ENCODE measurements around the gene TFB1M. TPM values are rescaled to one million over a fixed set of nuclear protein-coding genes. Genes with fewer than 3 reads are reported as not detected.

The TFB1M gene
- total RNA-seq, 2 donors from 2014 or later, result 10.7 to 14.1 TPM

GRCh38 chr6:155290491-155290890, 23.8 kb downstream of the TFB1M start:
- Histone ChIP-seq H3K4me3 (no peak overlapping the region), H3K27ac (no peak overlapping the region), H3K36me3 (no peaks in the 10 kb centered on the region), H3K27me3 (replicated peaks; ENCODE audit: insufficient read depth) (no peaks in the 10 kb centered on the region), H3K9me3 (no peaks in the 10 kb centered on the region), H3K4me1 (replicated peaks) (no peaks in the 10 kb centered on the region)
- 97% methylated on average over 5 of the region's 5 CpGs for WGBS
- intact Hi-C loops (cut with DNase I), result no loop called here
- TF ChIP-seq CTCF (IDR thresholded peaks at IDR 0.05) (no peak), POLR2A (IDR thresholded peaks at IDR 0.05) (no peak), POLR2AphosphoS5 (IDR thresholded peaks at IDR 0.05) (no peak)
- DNase-seq (ENCODE audit: low spot score), result no peak

DNA sequence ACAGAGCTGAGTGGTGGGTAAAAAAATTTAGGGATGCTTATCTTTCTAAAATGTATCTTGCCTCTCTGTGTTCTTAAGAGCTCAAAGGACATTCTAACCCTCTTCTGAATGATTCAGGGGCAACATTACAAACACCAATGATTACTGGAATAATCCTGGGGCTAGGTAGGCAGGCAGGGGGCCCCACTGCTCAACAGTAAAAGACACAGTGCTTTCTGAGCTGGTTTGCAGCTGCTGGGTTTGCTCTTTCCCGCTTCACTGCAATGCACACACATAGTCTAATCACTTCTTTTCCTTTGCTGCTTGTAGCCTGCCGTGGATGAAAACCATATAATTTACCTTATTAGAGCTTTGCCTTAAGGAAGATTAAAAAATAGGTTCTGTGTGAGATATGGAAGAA, 26.5 kb downstream of the TFB1M start:
- TF ChIP-seq CTCF (IDR thresholded peaks at IDR 0.05), result no peak
- TF ChIP-seq POLR2AphosphoS5 (IDR thresholded peaks at IDR 0.05), result no peak
- no peak for TF ChIP-seq POLR2A (IDR thresholded peaks at IDR 0.05)
- Histone ChIP-seq H3K27ac (no peak overlapping the region), H3K4me1 (replicated peaks) (no peaks in the 10 kb centered on the region), H3K4me3 (no peak overlapping the region), H3K36me3 (no peaks in the 10 kb centered on the region), H3K9me3 (no peaks in the 10 kb centered on the region), H3K27me3 (replicated peaks; ENCODE audit: insufficient read depth) (no peaks in the 10 kb centered on the region)
- DNase-seq (ENCODE audit: low spot score), result no peak
- intact Hi-C loops (cut with DNase I), result no loop called here
- 55% methylated on average over 2 of the region's 2 CpGs for WGBS

DNA sequence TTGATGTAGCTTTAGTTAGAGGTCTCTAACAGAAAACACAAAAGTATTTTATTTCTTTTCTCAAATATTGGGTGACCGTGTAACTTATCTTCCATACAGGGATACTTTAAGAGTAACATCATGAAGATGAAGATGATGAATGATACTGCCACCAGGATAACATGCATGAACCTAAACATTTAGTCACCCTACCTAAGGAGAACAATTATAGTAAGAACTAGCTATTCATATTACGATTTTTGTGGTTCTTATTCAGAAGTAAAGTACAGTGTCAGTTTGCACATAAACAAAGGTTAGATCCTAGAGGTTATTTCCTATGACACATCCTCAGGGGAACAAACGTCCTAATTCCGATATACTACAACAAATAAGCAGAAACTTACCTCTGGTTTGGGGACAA, 29.5 kb downstream of the TFB1M start:
- WGBS, result 86% methylated on average over 4 of the region's 4 CpGs
- intact Hi-C loops (cut with DNase I), result no loop called here
- Histone ChIP-seq H3K9me3 (no peaks in the 10 kb centered on the region), H3K4me1 (replicated peaks) (no peaks in the 10 kb centered on the region), H3K27me3 (replicated peaks; ENCODE audit: insufficient read depth) (no peaks in the 10 kb centered on the region), H3K27ac (no peak overlapping the region), H3K4me3 (no peak overlapping the region), H3K36me3 (no peaks in the 10 kb centered on the region)
- DNase-seq (ENCODE audit: low spot score), result no peak
- TF ChIP-seq POLR2A (IDR thresholded peaks at IDR 0.05), result no peak
- no peak for TF ChIP-seq CTCF (IDR thresholded peaks at IDR 0.05)
- no peak for TF ChIP-seq POLR2AphosphoS5 (IDR thresholded peaks at IDR 0.05)

GRCh38 chr6:155278319-155279049, 35.8 kb downstream of the TFB1M start:
- no peak for DNase-seq (ENCODE audit: low spot score)
- Histone ChIP-seq H3K4me1 (replicated peaks) (no peaks in the 10 kb centered on the region), H3K36me3 (no peaks in the 10 kb centered on the region), H3K27ac (no peak overlapping the region), H3K27me3 (replicated peaks; ENCODE audit: insufficient read depth) (no peaks in the 10 kb centered on the region), H3K9me3 (no peaks in the 10 kb centered on the region), H3K4me3 (no peak overlapping the region)
- WGBS, result 87% methylated on average over 5 of the region's 5 CpGs
- no peak for TF ChIP-seq POLR2A (IDR thresholded peaks at IDR 0.05)
- TF ChIP-seq POLR2AphosphoS5 (IDR thresholded peaks at IDR 0.05), result no peak
- TF ChIP-seq CTCF (IDR thresholded peaks at IDR 0.05), result no peak
- intact Hi-C loops (cut with DNase I), result no loop called here

DNA sequence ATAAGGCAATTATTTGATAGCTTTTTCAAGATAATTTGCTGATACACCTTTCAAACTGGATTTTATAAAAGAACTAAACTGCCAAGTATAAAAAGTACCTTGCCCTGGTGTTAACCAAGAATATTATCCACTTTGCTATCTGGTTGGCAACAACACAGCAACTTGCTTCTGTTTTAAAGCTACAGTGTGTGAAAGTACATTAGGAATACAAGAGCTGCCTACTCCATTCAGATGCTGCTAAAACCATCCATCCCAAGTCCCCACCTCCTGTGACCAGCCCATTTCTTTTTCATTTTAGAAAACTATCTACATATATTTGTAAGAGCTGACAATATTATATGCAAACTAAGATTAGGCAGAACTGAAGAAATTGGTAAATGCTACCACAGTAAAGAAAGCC, 37.6 kb downstream of the TFB1M start:
- Histone ChIP-seq H3K4me1 (replicated peaks) (peaks cover 6% of the 10 kb centered on the region), H3K4me3 (no peak overlapping the region), H3K9me3 (no peaks in the 10 kb centered on the region), H3K36me3 (no peaks in the 10 kb centered on the region), H3K27me3 (replicated peaks; ENCODE audit: insufficient read depth) (no peaks in the 10 kb centered on the region), H3K27ac (no peak overlapping the region)
- TF ChIP-seq POLR2AphosphoS5 (IDR thresholded peaks at IDR 0.05) (no peak), POLR2A (IDR thresholded peaks at IDR 0.05) (no peak), CTCF (IDR thresholded peaks at IDR 0.05) (no peak)
- DNase-seq (ENCODE audit: low spot score), result no peak
- intact Hi-C loops (cut with DNase I), result no loop called here
